Suprapubic skin (tissue), 3 donors: ENCODE measurements around the gene THSD1.
"Not testable (repeated sequence)": the region's sequence is repeated elsewhere in the genome, so short reads cannot be mapped to it uniquely, and the experiment has no call there.

ENCODE experiments used
- EP300 ChIP-seq: sonication (generic); formaldehyde crosslinking; IDR thresholded peaks from one replicate; pipeline ENCODE4 v1.6.1; 2017; ENCODE audit warnings: antibody characterized with exemption
- POLR2A ChIP-seq, 2 donors: fragments of 450-650 bp; IDR thresholded peaks; one replicate each; pipeline ENCODE4 v1.6.1; 2017; ENCODE audit warnings: antibody characterized with exemption in 2 of 2, mild to moderate bottlenecking in 2 of 2, moderate library complexity in 2 of 2
- TF ChIP-seq, protein P1 (sequence below), 2 donors: fragments of 200-600 bp in 1 of 2; fragments of 450-650 bp in 1 of 2; sonication (generic) in 1 of 2; IDR thresholded peaks; one replicate each; pipeline ENCODE4 v1.5.1; 2016 to 2019; ENCODE audit warnings: antibody characterized with exemption in 2 of 2, mild to moderate bottlenecking in 1 of 2, moderate library complexity in 1 of 2

DNA sequence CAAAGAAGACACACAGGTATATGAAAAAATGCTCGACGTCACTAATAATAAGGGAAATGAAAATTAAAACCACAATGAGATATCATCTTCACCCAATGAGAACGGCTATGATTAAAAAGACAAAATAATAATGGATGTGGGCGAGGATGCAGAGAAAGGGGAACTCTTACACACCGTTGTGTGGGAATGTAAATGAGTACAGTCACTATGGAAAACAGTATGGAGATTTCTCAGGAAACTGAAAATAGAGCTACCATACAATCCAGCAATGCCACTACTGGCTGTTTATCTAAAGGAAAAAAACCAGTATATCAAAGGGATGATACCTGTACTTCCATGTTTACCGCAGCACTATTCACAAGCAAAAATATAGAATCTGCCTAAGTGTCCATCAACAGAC, 74.1 kb downstream of the THSD1 start:
- TF ChIP-seq, protein P1, sequence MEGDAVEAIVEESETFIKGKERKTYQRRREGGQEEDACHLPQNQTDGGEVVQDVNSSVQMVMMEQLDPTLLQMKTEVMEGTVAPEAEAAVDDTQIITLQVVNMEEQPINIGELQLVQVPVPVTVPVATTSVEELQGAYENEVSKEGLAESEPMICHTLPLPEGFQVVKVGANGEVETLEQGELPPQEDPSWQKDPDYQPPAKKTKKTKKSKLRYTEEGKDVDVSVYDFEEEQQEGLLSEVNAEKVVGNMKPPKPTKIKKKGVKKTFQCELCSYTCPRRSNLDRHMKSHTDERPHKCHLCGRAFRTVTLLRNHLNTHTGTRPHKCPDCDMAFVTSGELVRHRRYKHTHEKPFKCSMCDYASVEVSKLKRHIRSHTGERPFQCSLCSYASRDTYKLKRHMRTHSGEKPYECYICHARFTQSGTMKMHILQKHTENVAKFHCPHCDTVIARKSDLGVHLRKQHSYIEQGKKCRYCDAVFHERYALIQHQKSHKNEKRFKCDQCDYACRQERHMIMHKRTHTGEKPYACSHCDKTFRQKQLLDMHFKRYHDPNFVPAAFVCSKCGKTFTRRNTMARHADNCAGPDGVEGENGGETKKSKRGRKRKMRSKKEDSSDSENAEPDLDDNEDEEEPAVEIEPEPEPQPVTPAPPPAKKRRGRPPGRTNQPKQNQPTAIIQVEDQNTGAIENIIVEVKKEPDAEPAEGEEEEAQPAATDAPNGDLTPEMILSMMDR (IDR thresholded peaks at IDR 0.05): not testable (repeated sequence)
- TF ChIP-seq POLR2A (IDR thresholded peaks at IDR 0.05); EP300: not testable (repeated sequence)
